Measurements from ENCODE around the gene IFNA8. TPM values are rescaled to one million over a fixed set of nuclear protein-coding genes. Genes with fewer than 3 reads are reported as not detected.

Gene IFNA8
- polyA plus RNA-seq, 3 donors, result not detected

Other genes starting within 250 kb of the IFNA8 start
- gene IFNA21, start 242.5 kb upstream of the IFNA8 start, polyA plus RNA-seq, result not detected
- not detected for gene IFNA4, start 221.5 kb upstream of the IFNA8 start, polyA plus RNA-seq
- not detected for gene IFNA7, start 206.9 kb upstream of the IFNA8 start, polyA plus RNA-seq
- gene IFNA10, start 202.0 kb upstream of the IFNA8 start, polyA plus RNA-seq, result not detected
- gene IFNA16, start 191.8 kb upstream of the IFNA8 start, polyA plus RNA-seq, result not detected
- gene IFNA17, start 180.9 kb upstream of the IFNA8 start, polyA plus RNA-seq, result not detected
- gene IFNA14, start 169.1 kb upstream of the IFNA8 start, polyA plus RNA-seq, result not detected
- gene IFNA5, start 103.8 kb upstream of the IFNA8 start, polyA plus RNA-seq, result not detected
- gene KLHL9, start 73.7 kb upstream of the IFNA8 start, polyA plus RNA-seq, result 1 to 10 TPM; 5.0 to 8.8 (median 7.8) TPM
- gene IFNA6, start 58.2 kb upstream of the IFNA8 start, polyA plus RNA-seq, result not detected
- not detected for gene IFNA13, start 41.1 kb upstream of the IFNA8 start, polyA plus RNA-seq
- gene IFNA2, start 23.7 kb upstream of the IFNA8 start, polyA plus RNA-seq, result under 1 TPM in 1 of 3 donors, not detected in 2; 0.56 TPM
- gene IFNA1, start 31.3 kb downstream of the IFNA8 start, polyA plus RNA-seq, result not detected
- not detected for gene IFNE, start 73.2 kb downstream of the IFNA8 start, polyA plus RNA-seq